Measurements from ENCODE around the gene ANTXRL. TPM values are rescaled to one million over a fixed set of nuclear protein-coding genes. Genes with fewer than 3 reads are reported as not detected.

ANTXRL gene
- not detected in 2 replicates for total RNA-seq
- polyA plus RNA-seq, result not detected in 2 replicates

- no peak for DNase-seq (ENCODE audit: low spot score)
- Histone ChIP-seq H3K4me2 (no peak within 1 kb of the TSS), H3K27ac (no peak within 1 kb of the TSS), H3K4me3 (no peak within 1 kb of the TSS), H3K36me3 (replicated peaks; ENCODE audit: insufficient read depth, low read depth) (no peaks in the 10 kb centered on the region), H3K4me1 (ENCODE audit: insufficient read depth) (peaks cover 5% of the 10 kb centered on the region), H4K20me1 (ENCODE audit: insufficient read depth, poor library complexity, severe bottlenecking) (no peaks in the 10 kb centered on the region), H3K9me2 (replicated peaks; ENCODE audit: insufficient read depth) (no peaks in the 10 kb centered on the region), H3K79me2 (no peaks in the 10 kb centered on the region), H2AFZ (no peak within 1 kb of the TSS), H3K27me3 (peaks cover 5% of the 10 kb centered on the region), H3K9me3 (ENCODE audit: low read depth) (no peaks in the 10 kb centered on the region)
- WGBS (ENCODE audit: low lambda C conversion rate, missing lambda C conversion rate), result 92% methylated on average over 8 of the region's 8 CpGs
- TF ChIP-seq EZH2phosphoT487 (IDR thresholded peaks at IDR 0.05; ENCODE audit: low read depth, severe bottlenecking, unreplicated experiment) (no peak), CTCF (IDR thresholded peaks at IDR 0.05; ENCODE audit: poor library complexity) (no peak), EZH2 (IDR thresholded peaks at IDR 0.05; ENCODE audit: borderline replicate concordance) (no peak)
Observed at GRCh38 chr10:46286991-46287693, at the start of gene ANTXRL. Gene ANTXRL (plus strand): TSS chr10:46286997. CDS start chr10:46287263, 266 bp downstream.

- Histone ChIP-seq H3K9me2 (replicated peaks; ENCODE audit: insufficient read depth) (no peaks in the 10 kb centered on the region), H3K4me3 (no peak overlapping the region), H3K4me1 (ENCODE audit: insufficient read depth) (no peaks in the 10 kb centered on the region), H2AFZ (no peak overlapping the region), H4K20me1 (ENCODE audit: insufficient read depth, poor library complexity, severe bottlenecking) (no peaks in the 10 kb centered on the region), H3K36me3 (replicated peaks; ENCODE audit: insufficient read depth, low read depth) (no peaks in the 10 kb centered on the region), H3K4me2 (no peak overlapping the region), H3K79me2 (no peaks in the 10 kb centered on the region), H3K27me3 (no peaks in the 10 kb centered on the region), H3K27ac (no peak overlapping the region), H3K9me3 (ENCODE audit: low read depth) (no peaks in the 10 kb centered on the region)
- 95% methylated on average over 3 of the region's 3 CpGs for WGBS (ENCODE audit: low lambda C conversion rate, missing lambda C conversion rate)
- DNase-seq (ENCODE audit: low spot score), result no peak
- TF ChIP-seq EZH2 (IDR thresholded peaks at IDR 0.05; ENCODE audit: borderline replicate concordance) (no peak), EZH2phosphoT487 (IDR thresholded peaks at IDR 0.05; ENCODE audit: low read depth, severe bottlenecking, unreplicated experiment) (no peak), CTCF (IDR thresholded peaks at IDR 0.05; ENCODE audit: poor library complexity) (no peak)
Observed at GRCh38 chr10:46237815-46238510, 48.8 kb upstream of the ANTXRL start.

GRCh38 chr10:46239247-46239646, 47.5 kb upstream of the ANTXRL start:
- no peak overlapping the region for H2AFZ ChIP-seq
- H3K4me2 ChIP-seq, result no peak overlapping the region
- no peaks in the 10 kb centered on the region for H3K4me1 ChIP-seq (ENCODE audit: insufficient read depth)
- DNase-seq (ENCODE audit: low spot score), result no peak
- TF ChIP-seq EZH2 (IDR thresholded peaks at IDR 0.05; ENCODE audit: borderline replicate concordance) (no peak), EZH2phosphoT487 (IDR thresholded peaks at IDR 0.05; ENCODE audit: low read depth, severe bottlenecking, unreplicated experiment) (no peak), CTCF (IDR thresholded peaks at IDR 0.05; ENCODE audit: poor library complexity) (no peak)
- no peaks in the 10 kb centered on the region for H3K36me3 ChIP-seq (replicated peaks; ENCODE audit: insufficient read depth, low read depth)
- H4K20me1 ChIP-seq (ENCODE audit: insufficient read depth, poor library complexity, severe bottlenecking), result no peaks in the 10 kb centered on the region
- no peak overlapping the region for H3K4me3 ChIP-seq
- H3K9me3 ChIP-seq (ENCODE audit: low read depth), result no peaks in the 10 kb centered on the region
- no peaks in the 10 kb centered on the region for H3K79me2 ChIP-seq
- no peaks in the 10 kb centered on the region for H3K27me3 ChIP-seq
- H3K9me2 ChIP-seq (replicated peaks; ENCODE audit: insufficient read depth), result no peaks in the 10 kb centered on the region
- H3K27ac ChIP-seq, result no peak overlapping the region
